Sigmoid colon (tissue), 7 donors: Measurements from ENCODE around the gene CNTFR. TPM values are rescaled to one million over a fixed set of nuclear protein-coding genes. Genes with fewer than 3 reads are reported as not detected.

ENCODE experiments used
- DNase-seq: peaks from one replicate; pipeline ENCODE4 v3.0.0-alpha.2; 2019
- H3K27ac ChIP-seq, 4 donors: fragments of 200-600 bp; sonication (generic); one replicate each; pipeline ENCODE4 v1.5.1; 2016 to 2019; ENCODE audit warnings: mild to moderate bottlenecking in 1 of 4
- H3K27me3 ChIP-seq, 3 donors: fragments of 200-600 bp; sonication (generic); one replicate each; pipeline ENCODE4 v1.5.1; 2019; ENCODE audit warnings: mild to moderate bottlenecking in 1 of 3
- H3K36me3 ChIP-seq, 4 donors: fragments of 200-600 bp; sonication (generic); one replicate each; pipeline ENCODE4 v1.5.1; 2016 to 2019
- H3K4me1 ChIP-seq, 4 donors: fragments of 200-600 bp; sonication (generic); one replicate each; pipeline ENCODE4 v1.5.1; 2017 to 2019
- H3K4me3 ChIP-seq, 4 donors: fragments of 200-600 bp; sonication (generic); one replicate each; pipeline ENCODE4 v1.5.1; 2017 to 2019; ENCODE audit warnings: mild to moderate bottlenecking in 2 of 4, moderate library complexity in 1 of 4
- H3K9me3 ChIP-seq, 4 donors: fragments of 200-600 bp in 3 of 4; sonication (generic) in 3 of 4; one replicate each; pipeline versions ENCODE4 v1.5.1 to v1.6.1; 2013 to 2019
- EP300 ChIP-seq, 4 donors: sonication (generic); formaldehyde crosslinking; IDR thresholded peaks; one replicate each; pipeline ENCODE4 v1.6.1; 2017; ENCODE audit warnings: antibody characterized with exemption in 4 of 4
- POLR2A ChIP-seq, 2 donors: fragments of 450-650 bp; IDR thresholded peaks; one replicate each; pipeline ENCODE4 v1.6.1; 2016; ENCODE audit warnings: antibody characterized with exemption in 2 of 2, mild to moderate bottlenecking in 2 of 2, moderate library complexity in 2 of 2
- POLR2AphosphoS5 ChIP-seq, 4 donors: sonication (generic); formaldehyde crosslinking; IDR thresholded peaks; one replicate each; pipeline ENCODE4 v1.6.1; 2017; ENCODE audit warnings: antibody characterized with exemption in 4 of 4
- WGBS, 2 donors: extraction: QIAGEN DNeasy Blood & Tissue Kit; methylation state at CpG; one replicate each; pipeline ENCODE4 v1.1.7; 2013; 5-methylcytosine and 5-hydroxymethylcytosine counted together
- intact Hi-C: fragments of 100-400 bp; cut with DNase I; formaldehyde crosslinking; loops from one replicate; pipeline ENCODE4 v1.15.1; 2023
- polyA plus RNA-seq, 3 donors: library from polyadenylated mRNA; stranded (reverse); fragments of 200-250 nt; gene quantifications; one replicate each; pipeline ENCODE4 v1.2.3, GENCODE V29; 2013
- total RNA-seq, 4 donors: library from RNA; depleted of rRNA; stranded (reverse); fragments of >200 nt; gene quantifications; one replicate each; pipeline ENCODE4 v1.1.0, GENCODE V29; 2016
- TF ChIP-seq, protein P1 (sequence below), 4 experiments: fragments of 450-650 bp in 3 of 4; fragments of 200-600 bp in 1 of 4; IDR thresholded peaks; one replicate each; pipeline ENCODE4 v1.5.1; 2016 to 2019; ENCODE audit warnings: antibody characterized with exemption in 4 of 4, mild to moderate bottlenecking in 3 of 4, moderate library complexity in 2 of 4
- donor health status: healthy with polysubstance abuse.
- donor health status: Bipolar disorder and iron deficiency.
- donor health status: healthy.

CNTFR gene
- total and polyA plus RNA-seq, 7 donors = 1.6 to 12.9 (median 4.6) TPM

GRCh38 chr9:34555936-34556525 lies 33.5 kb downstream of the CNTFR start:
- Histone ChIP-seq H3K9me3 (no peaks in the 10 kb centered on the region), H3K4me1 (peaks cover 0 to 18% (median 5%) of the 10 kb centered on the region in 4 donors), H3K36me3 (no peaks in the 10 kb centered on the region), H3K27me3 (peaks cover 0 to 47% (median 21%) of the 10 kb centered on the region in 3 donors), H3K27ac (no peak overlapping the region), H3K4me3 (no peak overlapping the region)
- TF ChIP-seq, protein P1, sequence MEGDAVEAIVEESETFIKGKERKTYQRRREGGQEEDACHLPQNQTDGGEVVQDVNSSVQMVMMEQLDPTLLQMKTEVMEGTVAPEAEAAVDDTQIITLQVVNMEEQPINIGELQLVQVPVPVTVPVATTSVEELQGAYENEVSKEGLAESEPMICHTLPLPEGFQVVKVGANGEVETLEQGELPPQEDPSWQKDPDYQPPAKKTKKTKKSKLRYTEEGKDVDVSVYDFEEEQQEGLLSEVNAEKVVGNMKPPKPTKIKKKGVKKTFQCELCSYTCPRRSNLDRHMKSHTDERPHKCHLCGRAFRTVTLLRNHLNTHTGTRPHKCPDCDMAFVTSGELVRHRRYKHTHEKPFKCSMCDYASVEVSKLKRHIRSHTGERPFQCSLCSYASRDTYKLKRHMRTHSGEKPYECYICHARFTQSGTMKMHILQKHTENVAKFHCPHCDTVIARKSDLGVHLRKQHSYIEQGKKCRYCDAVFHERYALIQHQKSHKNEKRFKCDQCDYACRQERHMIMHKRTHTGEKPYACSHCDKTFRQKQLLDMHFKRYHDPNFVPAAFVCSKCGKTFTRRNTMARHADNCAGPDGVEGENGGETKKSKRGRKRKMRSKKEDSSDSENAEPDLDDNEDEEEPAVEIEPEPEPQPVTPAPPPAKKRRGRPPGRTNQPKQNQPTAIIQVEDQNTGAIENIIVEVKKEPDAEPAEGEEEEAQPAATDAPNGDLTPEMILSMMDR (IDR thresholded peaks at IDR 0.05) = no peak
- TF ChIP-seq EP300 (IDR thresholded peaks at IDR 0.05) (no peak), POLR2AphosphoS5 (IDR thresholded peaks at IDR 0.05) (no peak), POLR2A (IDR thresholded peaks at IDR 0.05) (no peak)
- no peak for DNase-seq
- intact Hi-C loops = no loop called here
- 84 to 86% methylated on average over 13 of the region's 13 CpGs for WGBS, 2 donors

DNA sequence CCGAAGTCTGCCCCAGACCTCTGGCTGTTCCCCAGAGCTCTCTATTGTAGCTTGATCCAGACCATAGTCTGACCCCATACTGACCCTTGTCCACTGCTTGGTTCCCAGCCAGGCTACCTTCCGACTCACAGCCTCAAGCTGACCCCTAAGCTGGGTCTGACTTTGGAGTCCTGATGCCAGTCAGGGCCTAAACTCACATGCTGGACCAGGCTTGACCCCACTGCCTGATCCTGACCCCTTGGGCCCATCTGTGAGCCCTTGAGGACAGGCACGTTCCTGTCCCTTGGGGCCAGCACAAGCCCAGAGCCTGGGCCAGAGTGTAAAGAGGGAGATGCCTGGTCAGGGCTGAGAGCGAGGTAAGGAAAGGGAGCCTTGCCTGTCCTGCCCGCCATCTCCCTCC lies 34.0 kb downstream of the CNTFR start:
- H3K9me3 ChIP-seq = no peaks in the 10 kb centered on the region
- peaks cover 0 to 42% (median 21%) of the 10 kb centered on the region in 3 donors for H3K27me3 ChIP-seq
- intact Hi-C loops = no loop called here
- no peaks in the 10 kb centered on the region for H3K36me3 ChIP-seq
- TF ChIP-seq POLR2AphosphoS5 (IDR thresholded peaks at IDR 0.05) = no peak
- no peak for TF ChIP-seq EP300 (IDR thresholded peaks at IDR 0.05)
- TF ChIP-seq POLR2A (IDR thresholded peaks at IDR 0.05) = no peak
- TF ChIP-seq, protein P1 (IDR thresholded peaks at IDR 0.05) = no peak
- WGBS, 2 donors = 84 to 87% methylated on average over 5 of the region's 5 CpGs
- no peak overlapping the region for H3K4me3 ChIP-seq
- no peak for DNase-seq
- H3K27ac ChIP-seq = no peak overlapping the region
- H3K4me1 ChIP-seq = peaks cover 0 to 13% (median 3%) of the 10 kb centered on the region in 4 donors

DNA sequence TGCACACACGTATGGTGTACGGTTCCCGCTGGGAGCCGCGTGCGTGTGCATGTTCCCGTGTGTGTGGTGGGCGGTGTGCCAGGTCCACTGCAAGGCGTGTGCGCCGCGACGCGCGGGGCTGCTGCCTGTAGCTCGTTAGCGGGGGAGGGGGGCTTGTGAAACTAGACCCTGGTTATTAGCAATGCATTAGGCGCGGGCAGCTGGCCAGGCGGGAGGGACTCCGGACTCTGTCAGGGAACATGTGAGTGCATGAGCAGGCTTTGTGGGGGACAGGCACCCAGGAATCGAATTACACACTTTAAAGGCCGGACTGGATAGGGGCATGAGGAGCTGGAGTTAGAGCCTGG lies 34.5 kb downstream of the CNTFR start:
- Histone ChIP-seq H3K36me3 (no peaks in the 10 kb centered on the region), H3K9me3 (no peaks in the 10 kb centered on the region), H3K4me1 (peaks cover 0 to 9% (median 3%) of the 10 kb centered on the region in 4 donors), H3K4me3 (no peak overlapping the region), H3K27ac (no peak overlapping the region), H3K27me3 (peaks cover 0 to 38% (median 21%) of the 10 kb centered on the region in 3 donors)
- 53 to 72% methylated on average over 23 of the region's 23 CpGs for WGBS, 2 donors
- peak; percentile 53 for DNase-seq
- no peak for TF ChIP-seq EP300 (IDR thresholded peaks at IDR 0.05)
- TF ChIP-seq POLR2AphosphoS5 (IDR thresholded peaks at IDR 0.05) = no peak
- TF ChIP-seq, protein P1 (IDR thresholded peaks at IDR 0.05) = no peak
- TF ChIP-seq POLR2A (IDR thresholded peaks at IDR 0.05) = no peak
- intact Hi-C loops = no loop called here

GRCh38 chr9:34554211-34555001 lies 35.1 kb downstream of the CNTFR start:
- H3K27me3 ChIP-seq = peaks cover 0 to 32% (median 16%) of the 10 kb centered on the region in 3 donors
- no peaks in the 10 kb centered on the region for H3K36me3 ChIP-seq
- intact Hi-C loops = no loop called here
- WGBS, 2 donors = 67 to 70% methylated on average over 16 of the region's 16 CpGs
- no peak for TF ChIP-seq EP300 (IDR thresholded peaks at IDR 0.05)
- TF ChIP-seq POLR2A (IDR thresholded peaks at IDR 0.05) = no peak
- TF ChIP-seq, protein P1 (IDR thresholded peaks at IDR 0.05) = no peak
- no peak for TF ChIP-seq POLR2AphosphoS5 (IDR thresholded peaks at IDR 0.05)
- no peak overlapping the region for H3K4me3 ChIP-seq
- no peaks in the 10 kb centered on the region for H3K9me3 ChIP-seq
- no peak overlapping the region for H3K27ac ChIP-seq
- DNase-seq = peak; percentile 59
- H3K4me1 ChIP-seq = peaks cover 0 to 3% (median under 1%) of the 10 kb centered on the region in 4 donors
